ENCODE data around the gene DCANP1. TPM values are rescaled to one million over a fixed set of nuclear protein-coding genes. Genes with fewer than 3 reads are reported as not detected.
A peak's percentile ranks its signal among the peaks of the same experiment; 100 is the strongest.

DCANP1 gene
- total and polyA plus RNA-seq, 2 donors (not counting 1 experiment from before 2014, with no cell fraction given), result not detected

GRCh38 chr5:135402031-135402430 is 45.1 kb downstream of the DCANP1 start:
- Histone ChIP-seq H3K4me2 (ENCODE audit: extremely low read depth, insufficient read depth, low read length) (no peak overlapping the region), H3K79me2 (ENCODE audit: control insufficient read depth, insufficient read depth, low read length) (peaks cover 20% of the 10 kb centered on the region), H3K36me3 (ENCODE audit: control insufficient read depth, insufficient read depth, low read length) (no peaks in the 10 kb centered on the region), H4K20me1 (ENCODE audit: control insufficient read depth, extremely low read depth, insufficient read depth, low read length) (no peaks in the 10 kb centered on the region), H3K4me1 (ENCODE audit: control insufficient read depth, extremely low read depth, insufficient read depth, low read length) (peaks cover 3% of the 10 kb centered on the region), H3K27me3 (ENCODE audit: control insufficient read depth, insufficient read depth, low read length) (no peaks in the 10 kb centered on the region), H2AFZ (ENCODE audit: low read length) (no peak overlapping the region), H3K27ac (ENCODE audit: insufficient read depth, low read length) (no peak overlapping the region), H3K9me3 (ENCODE audit: control insufficient read depth, insufficient read depth, low read depth, low read length) (no peaks in the 10 kb centered on the region), H3K9ac (ENCODE audit: insufficient read depth, low read length) (no peak overlapping the region), H3K4me3 (replicated peaks in 1 of 4; ENCODE audit: control extremely low read depth in 1 of 4, insufficient read depth in 1 of 4, low read depth in 3 of 4, low read length in 4 of 4) (no peak overlapping the region)
- no peak for TF ChIP-seq EZH2 (IDR thresholded peaks at IDR 0.05; ENCODE audit: low read length, missing control alignments)
- TF ChIP-seq CTCF (conservative IDR thresholded peaks at IDR 0.05 in 1 of 2, IDR thresholded peaks at IDR 0.05 in 1 of 2; ENCODE audit: low read depth in 1 of 2, low read length in 2 of 2), result no peak
- no peak for DNase-seq (ENCODE audit: low read depth in 2 of 2)

GRCh38 chr5:135400866-135401265 is 46.3 kb downstream of the DCANP1 start:
- Histone ChIP-seq H3K79me2 (ENCODE audit: control insufficient read depth, insufficient read depth, low read length) (peaks cover 31% of the 10 kb centered on the region), H3K4me3 (replicated peaks in 1 of 4; ENCODE audit: control extremely low read depth in 1 of 4, insufficient read depth in 1 of 4, low read depth in 3 of 4, low read length in 4 of 4) (no peak overlapping the region), H3K9me3 (ENCODE audit: control insufficient read depth, insufficient read depth, low read depth, low read length) (no peaks in the 10 kb centered on the region), H3K9ac (ENCODE audit: insufficient read depth, low read length) (no peak overlapping the region), H3K4me2 (ENCODE audit: extremely low read depth, insufficient read depth, low read length) (no peak overlapping the region), H3K36me3 (ENCODE audit: control insufficient read depth, insufficient read depth, low read length) (no peaks in the 10 kb centered on the region), H3K27me3 (ENCODE audit: control insufficient read depth, insufficient read depth, low read length) (no peaks in the 10 kb centered on the region), H3K27ac (ENCODE audit: insufficient read depth, low read length) (no peak overlapping the region), H3K4me1 (ENCODE audit: control insufficient read depth, extremely low read depth, insufficient read depth, low read length) (peaks cover 3% of the 10 kb centered on the region), H4K20me1 (ENCODE audit: control insufficient read depth, extremely low read depth, insufficient read depth, low read length) (no peaks in the 10 kb centered on the region), H2AFZ (ENCODE audit: low read length) (no peak overlapping the region)
- no peak for DNase-seq (ENCODE audit: low read depth in 2 of 2)
- TF ChIP-seq EZH2 (IDR thresholded peaks at IDR 0.05; ENCODE audit: low read length, missing control alignments) (no peak), CTCF (conservative IDR thresholded peaks at IDR 0.05 in 1 of 2, IDR thresholded peaks at IDR 0.05 in 1 of 2; ENCODE audit: low read depth in 1 of 2, low read length in 2 of 2) (no peak)

- peak overlapping the region; percentile 89 for H3K4me2 ChIP-seq (ENCODE audit: extremely low read depth, insufficient read depth, low read length)
- peak in 1 of 2 donors; percentile 16 for DNase-seq (ENCODE audit: low read depth in 2 of 2)
These were observed 47.2 kb downstream of the DCANP1 start for GRCh38 chr5:135399794-135400542.

More at GRCh38 chr5:135399794-135400542, 47.2 kb downstream of the DCANP1 start:
- Histone ChIP-seq H3K9me3 (ENCODE audit: control insufficient read depth, insufficient read depth, low read depth, low read length) (no peaks in the 10 kb centered on the region), H3K4me1 (ENCODE audit: control insufficient read depth, extremely low read depth, insufficient read depth, low read length) (peaks cover 4% of the 10 kb centered on the region), H3K36me3 (ENCODE audit: control insufficient read depth, insufficient read depth, low read length) (no peaks in the 10 kb centered on the region), H3K27me3 (ENCODE audit: control insufficient read depth, insufficient read depth, low read length) (no peaks in the 10 kb centered on the region), H2AFZ (ENCODE audit: low read length) (peak overlapping the region; percentile 97), H3K27ac (ENCODE audit: insufficient read depth, low read length) (peak overlapping the region; percentile 93), H4K20me1 (ENCODE audit: control insufficient read depth, extremely low read depth, insufficient read depth, low read length) (no peaks in the 10 kb centered on the region), H3K79me2 (ENCODE audit: control insufficient read depth, insufficient read depth, low read length) (peaks cover 40% of the 10 kb centered on the region), H3K9ac (ENCODE audit: insufficient read depth, low read length) (peak overlapping the region; percentile 88), H3K4me3 (replicated peaks in 1 of 4; ENCODE audit: control extremely low read depth in 1 of 4, insufficient read depth in 1 of 4, low read depth in 3 of 4, low read length in 4 of 4) (peak overlapping the region; percentile 55 to 86 (median 74))
- TF ChIP-seq EZH2 (IDR thresholded peaks at IDR 0.05; ENCODE audit: low read length, missing control alignments) (no peak), CTCF (conservative IDR thresholded peaks at IDR 0.05 in 1 of 2, IDR thresholded peaks at IDR 0.05 in 1 of 2; ENCODE audit: low read depth in 1 of 2, low read length in 2 of 2) (no peak)

Measured in fibroblast of lung (primary cell).